ENCODE measurements around the gene ZMIZ1.

Gene ZMIZ1

DNA sequence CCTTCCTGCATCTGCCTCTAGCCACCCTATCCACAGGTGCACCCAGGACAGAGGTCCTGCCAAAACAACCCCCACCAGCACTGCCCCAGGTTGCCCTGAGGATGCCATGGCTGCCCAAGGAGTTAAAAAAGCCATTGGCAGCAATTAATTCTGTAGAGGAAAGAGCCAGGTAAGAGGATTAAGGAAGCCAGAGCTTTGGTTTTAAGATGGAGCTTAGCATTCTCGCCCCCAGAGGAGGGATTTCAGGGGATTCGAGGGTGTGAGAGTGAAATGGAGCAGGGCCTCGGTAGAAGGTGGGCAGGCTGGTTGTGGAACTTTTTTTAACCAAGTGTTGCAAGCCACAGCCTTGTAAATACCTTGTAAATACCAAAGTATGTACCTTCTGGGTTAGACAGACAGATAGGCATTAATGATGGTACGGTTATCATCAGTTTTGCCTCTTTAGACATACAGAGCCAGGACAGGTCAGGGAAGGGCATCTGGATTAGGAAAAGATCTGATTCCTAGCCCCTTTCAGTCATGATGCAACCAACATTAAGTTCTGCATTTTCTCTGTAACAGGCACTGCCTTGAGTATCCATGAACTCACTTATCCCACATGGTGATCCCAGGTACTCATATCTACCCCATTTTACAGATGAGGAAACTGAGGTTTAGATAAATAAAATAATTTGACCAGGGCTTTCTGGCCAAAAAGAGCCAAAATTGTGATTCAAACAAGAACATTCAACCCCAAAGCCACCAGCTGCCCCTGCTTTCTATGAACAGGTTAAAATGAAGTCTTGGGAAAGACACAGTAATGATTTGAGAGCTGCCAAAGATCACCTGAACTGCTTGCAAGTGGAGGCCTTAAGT, 157.9 kb downstream of the ZMIZ1 start:
- TF ChIP-seq, protein P1, sequence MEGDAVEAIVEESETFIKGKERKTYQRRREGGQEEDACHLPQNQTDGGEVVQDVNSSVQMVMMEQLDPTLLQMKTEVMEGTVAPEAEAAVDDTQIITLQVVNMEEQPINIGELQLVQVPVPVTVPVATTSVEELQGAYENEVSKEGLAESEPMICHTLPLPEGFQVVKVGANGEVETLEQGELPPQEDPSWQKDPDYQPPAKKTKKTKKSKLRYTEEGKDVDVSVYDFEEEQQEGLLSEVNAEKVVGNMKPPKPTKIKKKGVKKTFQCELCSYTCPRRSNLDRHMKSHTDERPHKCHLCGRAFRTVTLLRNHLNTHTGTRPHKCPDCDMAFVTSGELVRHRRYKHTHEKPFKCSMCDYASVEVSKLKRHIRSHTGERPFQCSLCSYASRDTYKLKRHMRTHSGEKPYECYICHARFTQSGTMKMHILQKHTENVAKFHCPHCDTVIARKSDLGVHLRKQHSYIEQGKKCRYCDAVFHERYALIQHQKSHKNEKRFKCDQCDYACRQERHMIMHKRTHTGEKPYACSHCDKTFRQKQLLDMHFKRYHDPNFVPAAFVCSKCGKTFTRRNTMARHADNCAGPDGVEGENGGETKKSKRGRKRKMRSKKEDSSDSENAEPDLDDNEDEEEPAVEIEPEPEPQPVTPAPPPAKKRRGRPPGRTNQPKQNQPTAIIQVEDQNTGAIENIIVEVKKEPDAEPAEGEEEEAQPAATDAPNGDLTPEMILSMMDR (IDR thresholded peaks at IDR 0.05; ENCODE audit: extremely low read depth, missing control alignments): no peak
- no peak for DNase-seq (ENCODE audit: low spot score)

DNA sequence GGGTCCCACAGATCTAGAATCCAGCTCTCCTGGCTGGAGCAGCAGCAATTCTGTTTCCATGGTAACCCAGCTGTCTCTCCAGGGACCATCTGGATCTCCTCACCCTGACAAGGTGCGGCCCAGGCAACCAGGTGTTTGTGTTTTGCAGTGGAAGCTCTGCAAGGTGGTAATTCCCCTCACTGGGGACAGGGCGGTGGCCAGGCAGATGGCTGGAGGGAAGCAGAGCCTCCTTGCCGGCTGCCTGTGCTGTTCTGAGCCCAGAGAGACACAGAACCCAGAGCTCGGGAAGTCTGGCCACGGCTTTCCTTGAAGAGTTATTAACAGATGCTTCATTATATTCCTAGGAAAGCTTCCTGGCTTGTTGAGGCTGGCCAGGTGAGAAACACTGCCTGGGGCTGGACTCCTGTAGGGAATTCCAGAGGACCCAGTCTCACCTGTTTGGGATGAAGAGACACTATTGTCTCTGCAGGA, 160.3 kb downstream of the ZMIZ1 start:
- no peak for DNase-seq (ENCODE audit: low spot score)
- TF ChIP-seq, protein P1 (IDR thresholded peaks at IDR 0.05; ENCODE audit: extremely low read depth, missing control alignments): no peak

GRCh38 chr10:79229830-79230327, 161.1 kb downstream of the ZMIZ1 start:
- DNase-seq (ENCODE audit: low spot score): no peak
- TF ChIP-seq, protein P1 (IDR thresholded peaks at IDR 0.05; ENCODE audit: extremely low read depth, missing control alignments): no peak

DNA sequence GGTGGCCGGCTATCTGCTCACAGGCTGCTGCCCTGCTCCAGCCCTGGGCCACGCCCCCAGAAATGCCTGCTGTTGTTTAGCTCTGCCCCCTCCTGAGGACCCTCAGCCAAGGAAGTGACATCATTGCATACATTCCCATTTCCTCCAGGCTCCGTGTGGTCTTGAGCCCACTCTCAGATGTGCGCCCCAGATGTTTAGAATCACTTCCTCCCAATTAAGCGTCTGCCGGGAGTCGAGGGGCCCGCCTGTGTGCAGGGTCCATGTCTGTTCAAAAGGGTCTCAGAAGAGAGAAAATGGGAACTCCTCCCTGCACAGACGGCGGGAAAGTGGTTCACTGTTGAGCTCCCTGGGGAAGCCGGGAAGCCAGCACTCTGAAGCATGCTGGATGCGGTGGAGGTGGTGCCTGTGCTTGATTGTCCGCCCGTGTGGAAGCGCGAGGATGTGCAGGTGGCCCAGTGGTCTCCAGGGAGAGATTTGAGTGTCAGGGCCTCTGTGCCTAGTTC, 161.6 kb downstream of the ZMIZ1 start:
- TF ChIP-seq, protein P1 (IDR thresholded peaks at IDR 0.05; ENCODE audit: extremely low read depth, missing control alignments): no peak
- no peak for DNase-seq (ENCODE audit: low spot score)

DNA sequence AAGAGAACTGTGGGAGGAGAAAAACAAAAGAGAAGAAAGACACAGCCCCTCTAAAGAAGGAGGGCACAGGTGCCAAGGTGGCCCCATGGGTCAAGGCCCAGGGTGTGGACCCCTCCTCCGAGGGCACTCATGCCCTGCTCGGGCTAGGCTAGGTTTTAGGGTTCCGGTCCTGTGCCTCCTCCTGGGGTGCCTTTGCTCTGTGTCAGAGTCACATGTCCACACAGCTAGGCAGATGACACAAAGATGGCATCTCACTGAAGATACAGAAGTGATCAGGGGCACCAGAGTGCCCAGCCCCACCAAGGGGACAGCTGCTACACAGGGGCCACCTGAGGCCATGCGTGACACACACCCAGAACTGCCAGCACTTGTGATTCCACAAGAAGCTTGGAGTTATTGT, 162.1 kb downstream of the ZMIZ1 start:
- TF ChIP-seq, protein P1 (IDR thresholded peaks at IDR 0.05; ENCODE audit: extremely low read depth, missing control alignments): no peak
- no peak for DNase-seq (ENCODE audit: low spot score)

GRCh38 chr10:79231908-79232307, 163.1 kb downstream of the ZMIZ1 start:
- DNase-seq (ENCODE audit: low spot score): no peak
- TF ChIP-seq, protein P1 (IDR thresholded peaks at IDR 0.05; ENCODE audit: extremely low read depth, missing control alignments): no peak

DNA sequence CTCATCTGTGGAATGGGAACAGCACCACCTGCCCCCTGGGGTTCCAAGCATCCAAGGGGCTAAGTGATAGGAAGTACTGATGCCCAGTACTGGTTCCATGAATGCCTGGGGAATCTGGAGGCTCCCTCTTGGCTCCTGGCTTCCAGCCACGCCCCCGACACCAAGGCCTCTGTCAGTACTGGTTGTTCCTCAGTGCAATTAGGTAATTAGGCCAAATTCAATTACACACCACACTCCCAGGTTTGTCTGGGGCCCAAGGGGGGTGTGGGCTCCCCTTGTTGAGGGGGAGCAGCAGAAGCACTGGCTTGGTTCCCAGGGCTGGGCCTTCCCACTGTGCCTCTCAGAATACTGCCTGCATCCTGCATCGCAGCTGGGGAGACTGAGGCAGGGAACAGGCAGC, 164.1 kb downstream of the ZMIZ1 start:
- DNase-seq (ENCODE audit: low spot score): no peak
- TF ChIP-seq, protein P1 (IDR thresholded peaks at IDR 0.05; ENCODE audit: extremely low read depth, missing control alignments): no peak
